Stimulated activated CD8-positive, alpha-beta memory T cell treated with anti-CD3 and anti-CD28 coated beads, Interleukin-2, amount 100 ng/mL, for 1 hour (primary cell): ENCODE measurements around the gene ACSF2.
"Not testable (repeated sequence)": the region's sequence is repeated elsewhere in the genome, so short reads cannot be mapped to it uniquely, and the experiment has no call there.

Experiments used
- DNase-seq, 2 donors: peaks; one replicate each; pipeline ENCODE4 v3.0.0-alpha.2; 2020; ENCODE audit warnings: low read depth in 2 of 2

Gene ACSF2

GRCh38 chr17:50407921-50408320 lies 18.1 kb upstream of the ACSF2 start:
- DNase-seq: no peak

- no peak for DNase-seq
Measured at GRCh38 chr17:50412188-50412732, 13.8 kb upstream of the ACSF2 start.

- DNase-seq: no peak
Measured at GRCh38 chr17:50414808-50415207, 11.2 kb upstream of the ACSF2 start.

- not testable (repeated sequence) for DNase-seq
Measured at GRCh38 chr17:50419577-50419976, 6.4 kb upstream of the ACSF2 start.

- DNase-seq: no peak
Measured at GRCh38 chr17:50420419-50421112, 5.5 kb upstream of the ACSF2 start.

GRCh38 chr17:50421308-50422051 lies 4.5 kb upstream of the ACSF2 start:
- DNase-seq: no peak

GRCh38 chr17:50422738-50423137 lies 3.3 kb upstream of the ACSF2 start:
- no peak for DNase-seq

GRCh38 chr17:50423553-50424159 lies 2.4 kb upstream of the ACSF2 start:
- no peak for DNase-seq

- no peak for DNase-seq
Measured at GRCh38 chr17:50424246-50424995, 1.6 kb upstream of the ACSF2 start.

- no peak for DNase-seq
Measured at GRCh38 chr17:50424996-50425681, 879 bp upstream of the ACSF2 start.

GRCh38 chr17:50426472-50426782 lies 409 bp downstream of the ACSF2 start:
- no peak for DNase-seq

- no peak for DNase-seq
Measured at GRCh38 chr17:50426814-50427787, 1.1 kb downstream of the ACSF2 start.

GRCh38 chr17:50428126-50428525 lies 2.1 kb downstream of the ACSF2 start:
- DNase-seq: not testable (repeated sequence)

GRCh38 chr17:50428831-50429424 lies 2.9 kb downstream of the ACSF2 start:
- no peak for DNase-seq

- DNase-seq: no peak
Measured at GRCh38 chr17:50429793-50430192, 3.8 kb downstream of the ACSF2 start.

GRCh38 chr17:50430821-50431618 lies 5.0 kb downstream of the ACSF2 start:
- DNase-seq: no peak

GRCh38 chr17:50432125-50432762 lies 6.2 kb downstream of the ACSF2 start:
- DNase-seq: no peak

GRCh38 chr17:50437409-50437808 lies 11.4 kb downstream of the ACSF2 start:
- no peak for DNase-seq

GRCh38 chr17:50439008-50439407 lies 13.0 kb downstream of the ACSF2 start:
- no peak for DNase-seq
